Heart right ventricle (tissue), 16 donors: ENCODE measurements around the gene MOGAT3. TPM values are rescaled to one million over a fixed set of nuclear protein-coding genes. Genes with fewer than 3 reads are reported as not detected.

ENCODE experiments used
- ATAC-seq, 8 donors: fragments of 200-7000 bp; cut with Tn5 transposase; one replicate each; pipeline ENCODE4 v1.9.1; 2020; ENCODE audit warnings: mild to moderate bottlenecking in 8 of 8, moderate library complexity in 8 of 8, moderate number of reproducible peaks in 1 of 8
- DNase-seq, 2 donors: peaks; one replicate each; pipeline ENCODE4 v3.0.0-alpha.2; 2020
- H3K27ac ChIP-seq, 10 donors: fragments of 200-600 bp; sonication (generic) in 2 of 10; one replicate each; pipeline versions ENCODE4 v1.5.0 to v1.8.0; 2020 to 2022; ENCODE audit warnings: mild to moderate bottlenecking in 3 of 10
- H3K27me3 ChIP-seq, 7 donors: fragments of 200-600 bp; one replicate each; pipeline ENCODE4 v1.8.0; 2021 to 2022; ENCODE audit warnings: mild to moderate bottlenecking in 2 of 7
- H3K36me3 ChIP-seq, 9 donors: fragments of 200-600 bp; sonication (generic) in 1 of 9; one replicate each; pipeline versions ENCODE4 v1.5.0 to v1.8.0; 2020 to 2022; ENCODE audit warnings: mild to moderate bottlenecking in 2 of 9
- H3K4me1 ChIP-seq, 9 donors: fragments of 200-600 bp; sonication (generic) in 1 of 9; one replicate each; pipeline versions ENCODE4 v1.5.0 to v1.8.0; 2020 to 2022; ENCODE audit warnings: mild to moderate bottlenecking in 4 of 9
- H3K4me3 ChIP-seq, 10 donors: fragments of 200-600 bp; sonication (generic) in 2 of 10; one replicate each; pipeline versions ENCODE4 v1.5.0 to v1.8.0; 2020 to 2022; ENCODE audit warnings: mild to moderate bottlenecking in 7 of 10, moderate library complexity in 2 of 10
- H3K9me3 ChIP-seq, 11 donors: fragments of 200-600 bp in 10 of 11; sonication (generic) in 2 of 11; one replicate each; pipeline versions ENCODE4 v1.5.0 to v1.8.0; 2013 to 2022; ENCODE audit warnings: mild to moderate bottlenecking in 2 of 11, control low read depth in 1 of 11, moderate library complexity in 1 of 11
- WGBS, 2 donors: extraction: QIAGEN DNeasy Blood & Tissue Kit; methylation state at CpG; one replicate each; pipeline ENCODE4 v1.1.7; 2013; ENCODE audit warnings: inconsistent platforms in 1 of 2; 5-methylcytosine and 5-hydroxymethylcytosine counted together
- intact Hi-C, 10 donors: fragments of 100-400 bp; cut with DNase I; formaldehyde crosslinking; loops; one replicate each; pipeline versions ENCODE4 v1.11.1 to v1.14.2; 2022
- polyA plus RNA-seq, 2 donors: library from polyadenylated mRNA; stranded (reverse); fragments of 200-250 nt; gene quantifications; one replicate each; pipeline ENCODE4 v1.2.3, GENCODE V29; 2013
- total RNA-seq, 10 donors: library from RNA; stranded (reverse); fragmentation: NEBNext Ultra II Directional in 3 of 10; extraction: Animal tissue kit (Norgen Biotek cat#: 25700) in 3 of 10; gene quantifications; one replicate each; pipeline versions ENCODE4 v1.2.1 to v1.2.4, GENCODE V29; 2021 to 2023
- TF ChIP-seq, protein P1 (sequence below), 9 donors: fragments of 200-600 bp; sonication (generic) in 2 of 9; IDR thresholded peaks; one replicate each; pipeline versions ENCODE4 v1.5.0 to v1.8.0; 2021 to 2022; ENCODE audit warnings: antibody characterized with exemption in 9 of 9, mild to moderate bottlenecking in 5 of 9, moderate library complexity in 1 of 9
- donor health status: Arrhythmogenic right ventricular cardiomyopathy.
- donor health status: ischemic (EF 13 %, LVEDD 7.1; RV severe dilation, severe dysfunction).
- donor health status: healthy with polysubstance abuse.
- donor health status: DM: no; HTN: yes; CAD: no.
- donor health status: DM: no; HTN: no; CAD: no.
- donor health status: ischemic (EF 25% LVEDD 6.9; RV normal size, moderate dysfunction).
- donor health status: ischemic (EF 25% LVEDD 5.7; RV mildly dilated, moderate dysfunction).
- donor health status: healthy.
- donor health status: DM: yes; HTN: yes; CAD: no.
- donor health status: Ischemic cardiomyopathy.
- donor health status: ischemic (EF 35%, LVEDD 5.7; RV mildly dilated, moderate dysfunction).
- donor health status: nonischemic (EF 11% LVEDD 7.7; RV severe dilation, severe dysfunction).
- donor health status: DM: yes; HTN: yes; CAD: no.
- donor health status: PGD.
- donor health status: ischemic (EF 29% LVEDD 5.4; RV normal size, mild dysfunction).
- donor health status: nonischemic (EF 23%, LVEDD 6.1; RV moderate dilation, normal function).

MOGAT3 gene
- total and polyA plus RNA-seq, 12 donors, result not detected

- H3K4me3 ChIP-seq, result peak overlapping the region in 4 of 10 donors; percentile 6 to 24 (median 16)
- TF ChIP-seq, protein P1, sequence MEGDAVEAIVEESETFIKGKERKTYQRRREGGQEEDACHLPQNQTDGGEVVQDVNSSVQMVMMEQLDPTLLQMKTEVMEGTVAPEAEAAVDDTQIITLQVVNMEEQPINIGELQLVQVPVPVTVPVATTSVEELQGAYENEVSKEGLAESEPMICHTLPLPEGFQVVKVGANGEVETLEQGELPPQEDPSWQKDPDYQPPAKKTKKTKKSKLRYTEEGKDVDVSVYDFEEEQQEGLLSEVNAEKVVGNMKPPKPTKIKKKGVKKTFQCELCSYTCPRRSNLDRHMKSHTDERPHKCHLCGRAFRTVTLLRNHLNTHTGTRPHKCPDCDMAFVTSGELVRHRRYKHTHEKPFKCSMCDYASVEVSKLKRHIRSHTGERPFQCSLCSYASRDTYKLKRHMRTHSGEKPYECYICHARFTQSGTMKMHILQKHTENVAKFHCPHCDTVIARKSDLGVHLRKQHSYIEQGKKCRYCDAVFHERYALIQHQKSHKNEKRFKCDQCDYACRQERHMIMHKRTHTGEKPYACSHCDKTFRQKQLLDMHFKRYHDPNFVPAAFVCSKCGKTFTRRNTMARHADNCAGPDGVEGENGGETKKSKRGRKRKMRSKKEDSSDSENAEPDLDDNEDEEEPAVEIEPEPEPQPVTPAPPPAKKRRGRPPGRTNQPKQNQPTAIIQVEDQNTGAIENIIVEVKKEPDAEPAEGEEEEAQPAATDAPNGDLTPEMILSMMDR (IDR thresholded peaks at IDR 0.05), result no peak
- no peaks in the 10 kb centered on the region for H3K9me3 ChIP-seq
- ATAC-seq, result peak in 1 of 8 donors; percentile 16
- H3K27me3 ChIP-seq, result peaks cover 44 to 100% (median 100%) of the 10 kb centered on the region in 7 donors
- H3K27ac ChIP-seq, result no peak overlapping the region
- H3K36me3 ChIP-seq, result no peaks in the 10 kb centered on the region
- H3K4me1 ChIP-seq, result peaks cover 7 to 38% (median 21%) of the 10 kb centered on the region in 9 donors
- intact Hi-C loops, result loop anchor here in 1 of 10 donors (10.0 kb wide), 1 partner anchor 111 kb away; no protein-coding TSS in a partner anchor
- WGBS, 2 donors, result 5 to 7% methylated on average over 16 of the region's 16 CpGs
- no peak for DNase-seq
Observed at GRCh38 chr7:101173752-101174244, 27.0 kb downstream of the MOGAT3 start.

DNA sequence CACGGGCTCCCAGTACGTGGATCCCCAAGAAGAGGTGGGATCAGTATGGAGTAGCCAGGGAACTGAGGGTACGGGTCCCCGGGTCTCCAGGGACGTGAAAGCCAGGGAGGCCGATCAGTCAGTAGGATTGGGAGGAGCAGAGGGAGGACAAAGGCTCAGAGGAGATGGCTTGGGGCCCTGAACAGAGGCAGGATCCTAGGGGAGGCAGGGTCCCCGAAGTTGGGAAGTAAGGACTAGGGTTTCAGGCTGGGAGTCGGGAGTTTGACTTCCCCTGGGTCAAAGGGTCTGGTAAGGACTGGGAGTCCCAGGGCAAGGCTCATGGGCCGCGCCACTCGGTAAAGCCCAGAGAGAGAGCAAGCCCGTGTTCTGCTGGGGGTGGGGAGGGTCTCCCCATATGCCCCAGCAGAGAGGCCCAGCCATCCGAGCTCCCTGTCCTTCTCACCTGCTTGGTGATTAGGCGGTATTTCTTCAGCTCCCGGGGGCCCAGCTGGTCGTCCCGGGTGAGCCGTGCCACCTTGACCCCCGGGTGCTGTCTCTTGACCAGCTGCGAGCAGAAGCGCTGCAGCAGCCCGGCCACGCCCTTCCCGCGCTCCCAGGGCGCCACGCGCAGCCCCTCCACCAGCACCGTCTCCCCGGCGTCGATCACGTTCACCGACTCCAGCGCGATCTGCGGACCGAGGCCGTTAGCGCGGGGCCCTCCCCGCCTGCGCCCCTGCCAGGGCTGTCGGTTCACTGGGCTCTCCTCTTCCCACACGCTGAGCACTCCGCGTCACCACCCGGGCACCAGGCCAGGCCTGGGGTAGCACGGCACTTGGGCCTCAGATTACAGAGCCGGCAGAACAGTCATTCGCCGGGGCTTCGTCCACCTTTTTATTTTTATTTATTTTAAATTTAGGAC, 27.7 kb downstream of the MOGAT3 start:
- peak overlapping the region in 8 of 10 donors; percentile 3 to 28 (median 12) for H3K4me3 ChIP-seq
- no peak overlapping the region for H3K27ac ChIP-seq
- peaks cover 48 to 100% (median 100%) of the 10 kb centered on the region in 7 donors for H3K27me3 ChIP-seq
- TF ChIP-seq, protein P1 (IDR thresholded peaks at IDR 0.05), result no peak
- H3K4me1 ChIP-seq, result peaks cover 7 to 38% (median 20%) of the 10 kb centered on the region in 9 donors
- DNase-seq (peak; percentile 55 to 74), ATAC-seq (peak in 7 of 8 donors; percentile 40 to 91 (median 85))
- H3K36me3 ChIP-seq, result no peaks in the 10 kb centered on the region
- intact Hi-C loops, result loop anchor here in 1 of 10 donors (10.0 kb wide), 1 partner anchor 112 kb away; no protein-coding TSS in a partner anchor
- H3K9me3 ChIP-seq, result no peaks in the 10 kb centered on the region
- WGBS, 2 donors, result 1 to 2% methylated on average over 53 of the region's 53 CpGs

DNA sequence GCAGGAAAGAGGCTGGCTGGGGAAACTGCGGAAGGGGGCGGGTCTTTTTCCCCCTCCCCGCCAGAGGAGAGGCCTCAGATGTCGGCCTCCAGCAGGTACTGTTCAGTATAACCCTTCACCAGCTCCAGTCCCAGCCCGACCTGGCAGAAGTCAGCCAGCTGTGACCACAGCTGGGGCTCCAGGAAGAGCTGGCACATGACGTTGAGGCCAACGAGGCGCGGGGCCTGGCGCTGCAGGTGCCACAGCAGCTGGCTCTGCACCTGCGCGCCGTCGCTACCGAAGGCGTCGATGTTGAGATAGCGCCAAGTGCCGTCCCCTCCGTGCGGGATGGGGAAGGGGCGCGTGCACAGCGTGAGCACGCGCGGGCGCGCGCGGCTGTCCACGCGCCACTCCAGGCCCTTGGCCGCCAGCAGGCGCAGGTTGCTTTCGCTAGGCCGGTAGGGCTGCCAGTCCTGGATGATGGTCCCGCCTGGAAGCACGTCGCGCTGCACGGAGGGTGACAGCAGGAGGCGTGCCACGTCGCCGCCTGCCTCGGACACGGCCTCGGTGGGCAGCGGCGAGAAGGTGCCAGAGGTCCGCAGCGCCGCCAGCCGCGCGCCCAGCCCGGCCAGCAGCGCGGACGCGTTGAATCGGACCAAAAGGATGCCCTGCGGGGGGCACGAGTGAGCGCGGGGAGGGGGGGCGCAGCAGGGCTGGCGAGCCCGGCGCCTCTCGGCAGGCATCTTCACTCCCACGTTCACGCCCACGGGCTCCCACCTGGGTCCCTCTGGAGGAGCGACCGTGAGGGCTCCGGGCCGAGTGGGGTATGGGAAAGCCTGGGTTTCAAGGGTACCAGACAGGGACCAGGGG, 28.6 kb downstream of the MOGAT3 start:
- H3K27me3 ChIP-seq, result peaks cover 48 to 100% (median 100%) of the 10 kb centered on the region in 7 donors
- TF ChIP-seq, protein P1 (IDR thresholded peaks at IDR 0.05), result peak in 1 of 9 donors; percentile 5
- 1% methylated on average over 79 of the region's 79 CpGs for WGBS, 2 donors
- peaks cover 7 to 38% (median 20%) of the 10 kb centered on the region in 9 donors for H3K4me1 ChIP-seq
- H3K36me3 ChIP-seq, result no peaks in the 10 kb centered on the region
- DNase-seq (no peak), ATAC-seq (peak in 1 of 8 donors; percentile 8)
- intact Hi-C loops, result loop anchor here in 1 of 10 donors (10.0 kb wide), 1 partner anchor 113 kb away; no protein-coding TSS in a partner anchor
- no peaks in the 10 kb centered on the region for H3K9me3 ChIP-seq
- no peak overlapping the region for H3K27ac ChIP-seq
- H3K4me3 ChIP-seq, result peak overlapping the region in 3 of 10 donors; percentile 2 to 20 (median 3)
